GM12864 (cell line): ENCODE measurements around the gene FAM180A.

Source experiments
- DNase-seq: peaks from one replicate; pipeline ENCODE4 v3.0.0-alpha.2; 2011; ENCODE audit warnings: low read depth
- H3K4me3 ChIP-seq: 2 replicates; pipeline ENCODE4 v1.5.1; 2011; ENCODE audit warnings: mild to moderate bottlenecking, low read depth, low read length, control low read depth
- CTCF ChIP-seq: IDR thresholded peaks from 2 replicates; pipeline ENCODE4 v1.5.1; 2011; ENCODE audit warnings: low read depth, mild to moderate bottlenecking, moderate library complexity, low read length, control low read depth, inconsistent platforms; ENCODE audit errors: missing control alignments

Gene FAM180A

GRCh38 chr7:135748770-135749169, at the start of gene FAM180A:
FAM180A (minus strand) TSS chr7:135748813; CDS start chr7:135748580, 233 bp downstream.
- H3K4me3 ChIP-seq, result no peak within 1 kb of the TSS
- no peak for TF ChIP-seq CTCF
- no peak for DNase-seq

GRCh38 chr7:135798095-135798494, 49.5 kb upstream of the FAM180A start:
- DNase-seq, result no peak
- TF ChIP-seq CTCF, result no peak
- no peak overlapping the region for H3K4me3 ChIP-seq

GRCh38 chr7:135795846-135796570, 47.4 kb upstream of the FAM180A start:
- no peak overlapping the region for H3K4me3 ChIP-seq
- no peak for TF ChIP-seq CTCF
- no peak for DNase-seq

- H3K4me3 ChIP-seq, result no peak overlapping the region
- no peak for DNase-seq
- no peak for TF ChIP-seq CTCF
Observed at GRCh38 chr7:135793841-135794240, 45.2 kb upstream of the FAM180A start.

- no peak overlapping the region for H3K4me3 ChIP-seq
- TF ChIP-seq CTCF, result no peak
- DNase-seq, result no peak
Observed at GRCh38 chr7:135792866-135793265, 44.3 kb upstream of the FAM180A start.

- DNase-seq, result no peak
- H3K4me3 ChIP-seq, result no peak overlapping the region
- no peak for TF ChIP-seq CTCF
Observed at GRCh38 chr7:135792363-135792668, 43.7 kb upstream of the FAM180A start.

- H3K4me3 ChIP-seq, result no peak overlapping the region
- no peak for TF ChIP-seq CTCF
- no peak for DNase-seq
Observed at GRCh38 chr7:135791543-135792362, 43.1 kb upstream of the FAM180A start.
